ENCODE measurements around the gene PRSS2.
"Not testable (repeated sequence)": the region's sequence is repeated elsewhere in the genome, so short reads cannot be mapped to it uniquely, and the experiment has no call there.

Gene PRSS2

GRCh38 chr7:142770661-142771352 lies at the start of gene PRSS2:
TSS of gene PRSS2 (plus strand) at chr7:142770970. CDS start at chr7:142770983, 13 bp downstream.
- DNase-seq = no peak

DNA sequence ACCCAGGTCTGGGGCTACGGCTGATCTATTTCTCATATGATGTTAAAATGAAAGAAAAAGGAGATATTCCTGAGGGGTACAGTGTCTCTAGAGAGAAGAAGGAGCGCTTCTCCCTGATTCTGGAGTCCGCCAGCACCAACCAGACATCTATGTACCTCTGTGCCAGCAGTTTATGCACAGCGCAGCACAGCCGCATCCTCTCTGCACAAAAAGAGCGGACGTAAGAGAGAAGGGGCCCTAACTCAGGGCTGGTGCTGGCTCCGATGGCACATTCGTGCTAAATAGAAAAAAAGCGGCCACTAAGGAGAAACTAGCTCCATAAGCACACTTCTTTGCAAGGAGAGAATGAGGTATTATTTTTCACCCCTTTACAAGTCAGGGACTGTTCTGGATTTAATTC lies 49.8 kb upstream of the PRSS2 start:
- DNase-seq = no peak

DNA sequence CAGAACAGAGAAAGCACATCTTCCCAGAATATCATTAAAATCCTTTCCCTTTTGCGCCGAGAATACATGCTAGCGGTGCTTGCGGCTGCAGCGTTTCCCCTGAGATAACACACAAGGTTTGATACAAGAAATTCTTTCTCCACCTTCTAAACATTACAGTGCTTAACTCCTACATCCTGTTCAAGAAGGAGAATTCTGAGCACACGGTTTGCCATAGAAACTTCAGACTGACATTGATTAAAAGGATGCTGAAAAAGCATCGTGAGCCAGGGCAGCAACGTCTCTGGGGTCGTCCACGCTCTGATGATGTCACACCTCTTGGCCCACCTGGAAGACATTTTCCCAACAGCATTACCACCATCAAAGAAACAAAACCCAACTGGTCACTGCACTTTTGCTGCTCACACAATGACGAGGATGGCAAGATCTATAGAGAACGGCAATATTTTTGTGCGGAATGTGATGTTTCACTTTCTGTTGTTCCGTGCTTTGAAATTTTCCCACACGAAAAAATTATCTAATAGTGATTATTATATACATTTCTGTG lies 48.4 kb upstream of the PRSS2 start:
- DNase-seq = no peak

DNA sequence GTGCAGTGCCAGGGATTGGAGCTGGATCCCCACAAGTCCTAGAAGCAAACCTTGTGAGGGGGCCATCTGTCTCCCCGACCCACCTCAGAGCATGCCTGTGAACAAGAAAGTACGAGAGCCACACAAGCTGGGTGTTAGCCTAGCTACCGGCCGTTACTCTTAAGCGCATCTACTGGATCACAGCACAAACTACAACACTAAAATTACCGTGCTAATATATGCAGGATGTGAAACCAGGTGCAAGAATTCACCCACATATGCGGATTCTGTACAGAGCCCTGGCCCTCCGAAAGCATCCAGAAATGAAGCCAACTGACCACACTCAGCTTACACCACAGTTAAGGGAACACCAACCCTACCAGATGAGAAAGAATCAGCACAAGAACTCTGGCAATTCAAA lies 37.5 kb upstream of the PRSS2 start:
- DNase-seq = no peak

GRCh38 chr7:142739923-142740492 lies 30.8 kb upstream of the PRSS2 start:
- DNase-seq = no peak

DNA sequence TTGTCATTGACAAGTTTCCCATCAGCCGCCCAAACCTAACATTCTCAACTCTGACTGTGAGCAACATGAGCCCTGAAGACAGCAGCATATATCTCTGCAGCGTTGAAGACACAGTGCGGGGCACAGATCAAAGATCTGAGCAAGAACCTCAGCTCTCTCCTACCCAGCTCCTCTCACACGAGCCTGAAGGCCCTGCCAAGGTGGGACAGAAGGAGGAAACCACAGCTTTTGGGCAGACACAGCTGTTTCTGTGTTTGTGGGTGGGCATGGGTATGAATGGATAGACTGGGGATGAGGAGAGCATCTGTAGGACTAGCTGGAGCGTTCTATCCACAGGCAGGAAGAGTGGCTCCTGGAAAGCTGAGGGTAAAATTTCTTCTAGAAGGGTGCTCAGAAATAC lies 30.0 kb upstream of the PRSS2 start:
- no peak for DNase-seq

GRCh38 chr7:142741932-142742331 lies 28.8 kb upstream of the PRSS2 start:
- not testable (repeated sequence) for DNase-seq

DNA sequence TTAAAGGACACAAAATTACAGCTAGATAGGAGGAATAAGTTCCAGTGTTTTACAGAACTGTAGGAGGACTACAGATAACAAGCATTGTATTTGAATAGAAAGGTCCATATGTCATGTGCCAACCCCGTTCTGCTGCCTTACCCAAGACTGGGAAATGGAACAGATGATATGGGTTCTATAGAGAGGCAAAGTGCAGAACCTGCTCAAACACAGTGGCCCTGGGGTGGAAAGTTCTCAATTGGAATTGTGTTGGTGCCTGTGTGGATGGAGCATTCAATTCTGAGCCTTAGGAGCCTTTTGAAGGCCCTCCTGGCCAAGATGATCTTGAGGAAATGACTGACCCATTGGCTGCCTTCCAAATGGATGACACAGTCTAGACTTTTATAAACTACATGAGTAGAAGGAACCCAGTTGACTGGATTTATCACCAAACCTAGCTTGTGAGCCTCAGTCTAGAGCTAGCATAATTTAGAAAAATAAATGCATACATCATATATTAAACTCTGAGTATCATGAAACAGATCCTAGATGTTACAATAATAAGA lies 25.6 kb upstream of the PRSS2 start:
- no peak for DNase-seq

DNA sequence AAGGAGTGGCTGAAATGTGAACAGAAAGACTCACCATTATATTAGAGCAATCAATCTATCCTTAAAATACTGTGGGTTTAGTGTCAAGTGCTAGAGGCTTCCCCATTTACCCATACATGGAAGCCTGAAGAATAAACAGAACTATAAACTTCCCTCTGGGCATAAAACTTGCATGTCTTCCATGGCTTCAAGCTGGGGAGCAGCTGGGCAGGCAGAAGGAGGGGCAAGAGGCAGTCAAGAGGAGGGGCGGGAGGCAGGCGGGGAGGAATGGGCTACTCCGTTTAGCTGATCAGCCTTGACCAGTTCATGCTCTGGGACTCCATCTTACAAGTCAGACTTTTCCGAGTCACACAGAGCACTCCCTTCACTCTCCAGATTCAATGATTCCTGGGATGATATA lies 25.0 kb upstream of the PRSS2 start:
- no peak for DNase-seq

- DNase-seq = no peak
Measured at GRCh38 chr7:142746264-142746663, 24.5 kb upstream of the PRSS2 start.

DNA sequence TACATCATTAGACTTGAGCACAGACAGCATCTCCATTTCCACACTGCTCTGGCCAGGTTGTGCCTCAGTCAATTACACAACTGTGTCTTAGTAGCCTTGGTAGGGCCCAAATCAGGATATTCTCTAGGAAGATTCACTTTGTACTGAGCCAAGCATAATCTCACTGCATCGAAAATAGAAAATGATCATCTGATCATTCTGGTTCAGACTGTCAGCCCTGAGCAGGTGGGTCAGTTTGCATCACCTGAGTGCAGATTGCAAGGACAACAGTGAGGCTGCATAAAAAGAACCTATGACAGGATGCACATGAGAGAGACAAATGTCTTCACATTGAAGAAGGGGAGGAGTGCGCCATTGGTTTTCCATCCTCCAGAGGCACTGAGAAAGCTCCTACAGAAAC lies 22.4 kb upstream of the PRSS2 start:
- not testable (repeated sequence) for DNase-seq

- DNase-seq = no peak
Measured at GRCh38 chr7:142749218-142749993, 21.4 kb upstream of the PRSS2 start, which contains the start of gene PRSS1. TSS of gene PRSS1 (plus strand) at chr7:142749472. CDS start at chr7:142749485, 13 bp downstream.

- no peak for DNase-seq
Measured at GRCh38 chr7:142750321-142750938, 20.3 kb upstream of the PRSS2 start.

DNA sequence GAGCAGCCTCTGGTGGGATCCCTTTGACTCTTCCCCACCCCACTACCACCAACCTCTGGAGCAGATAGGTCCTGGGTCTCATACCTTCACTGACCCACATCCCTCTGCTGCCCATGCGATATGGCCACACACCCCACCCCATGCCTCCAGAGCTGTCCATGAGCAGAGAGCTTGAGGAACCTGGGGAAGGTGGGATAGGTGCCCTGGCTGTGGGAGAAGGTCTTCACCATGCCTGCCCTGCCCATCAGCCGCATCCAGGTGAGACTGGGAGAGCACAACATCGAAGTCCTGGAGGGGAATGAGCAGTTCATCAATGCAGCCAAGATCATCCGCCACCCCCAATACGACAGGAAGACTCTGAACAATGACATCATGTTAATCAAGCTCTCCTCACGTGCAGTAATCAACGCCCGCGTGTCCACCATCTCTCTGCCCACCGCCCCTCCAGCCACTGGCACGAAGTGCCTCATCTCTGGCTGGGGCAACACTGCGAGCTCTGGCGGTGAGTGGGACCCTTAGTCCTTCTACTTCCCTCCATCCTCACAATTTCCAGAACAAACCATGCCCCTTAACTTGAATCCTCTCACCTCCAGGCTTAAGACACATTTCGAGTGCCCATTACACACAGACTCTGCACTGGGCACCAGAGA lies 19.1 kb upstream of the PRSS2 start:
- not testable (repeated sequence) for DNase-seq

GRCh38 chr7:142752376-142753225 lies 18.2 kb upstream of the PRSS2 start:
- no peak for DNase-seq

DNA sequence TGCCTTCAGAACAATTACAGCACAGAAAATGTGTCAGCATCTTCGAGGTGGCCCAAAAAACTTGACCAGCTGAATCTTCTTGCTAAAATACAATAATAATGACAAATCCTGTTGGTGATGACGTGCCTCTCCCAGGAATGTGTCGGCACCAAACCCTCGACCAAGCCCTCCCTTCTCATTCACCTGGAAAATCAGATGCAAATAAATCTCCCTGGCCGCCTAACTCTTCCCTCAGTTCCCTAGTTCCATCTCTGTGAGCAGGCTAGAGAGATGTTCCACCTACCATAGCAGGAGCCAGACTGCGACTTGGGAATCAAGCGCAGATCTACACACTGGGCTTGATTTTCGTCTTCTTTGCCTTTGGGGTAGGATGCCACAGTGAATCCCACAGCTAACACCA lies 17.4 kb upstream of the PRSS2 start:
- DNase-seq = no peak

DNA sequence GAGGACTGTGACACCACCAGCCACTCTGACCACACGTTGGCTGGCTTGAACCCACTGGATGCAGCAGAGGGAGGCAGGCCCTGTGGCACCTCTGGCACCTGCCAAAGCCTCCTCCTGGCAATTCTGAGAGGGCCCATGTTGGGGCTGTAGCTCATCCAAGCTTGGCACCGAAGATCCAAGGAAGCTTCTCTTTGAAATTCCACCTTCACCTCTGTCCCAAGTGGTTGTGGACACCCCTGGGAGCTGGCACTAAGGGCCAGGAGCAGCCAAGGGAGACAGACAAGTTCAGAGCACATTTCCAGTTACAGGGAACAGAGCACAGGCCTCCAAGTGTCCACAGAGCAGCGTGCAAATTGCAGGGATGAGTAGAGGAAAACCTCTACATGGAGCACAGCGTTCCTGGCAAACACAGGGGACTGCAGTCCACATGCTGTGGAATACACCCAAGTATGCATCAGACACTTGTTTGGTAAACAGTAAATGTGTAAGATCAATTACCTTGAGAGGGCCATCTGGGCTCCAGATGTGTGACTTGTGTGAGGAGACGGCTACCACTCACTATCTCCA lies 16.8 kb upstream of the PRSS2 start:
- not testable (repeated sequence) for DNase-seq

- DNase-seq = no peak
Measured at GRCh38 chr7:142754681-142755575, 15.8 kb upstream of the PRSS2 start.

DNA sequence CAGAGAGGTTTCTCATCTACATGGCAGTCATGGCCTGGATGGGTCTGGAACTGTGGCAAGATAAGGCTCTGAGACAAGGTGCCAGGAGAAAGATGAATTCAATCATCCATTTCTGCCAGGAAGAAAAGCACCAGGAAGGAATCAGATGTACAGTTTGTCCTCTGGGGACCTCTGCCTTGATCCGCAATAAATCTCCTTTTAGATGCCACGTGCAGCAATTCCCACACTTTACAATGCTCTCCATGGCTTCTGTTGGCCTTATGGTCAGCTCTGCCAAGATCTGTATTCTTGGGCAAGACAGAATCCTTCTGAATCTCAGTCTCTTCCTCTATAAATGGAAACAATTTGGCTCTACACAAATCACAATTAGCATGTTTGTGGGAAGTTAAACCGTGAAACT lies 12.5 kb upstream of the PRSS2 start:
- not testable (repeated sequence) for DNase-seq

- DNase-seq = no peak
Measured at GRCh38 chr7:142759433-142759832, 11.3 kb upstream of the PRSS2 start.
